Brain microvascular endothelial cell (primary cell): ENCODE measurements around the gene CXorf38.
A peak's percentile ranks its signal among the peaks of the same experiment; 100 is the strongest.

Source experiments
- DNase-seq: peaks from one replicate; pipeline ENCODE4 v3.0.0-alpha.2; 2020
- H3K27ac ChIP-seq: fragments of 250-450 bp; sonication (Bioruptor Pico); 2 replicates; pipeline ENCODE4 v1.5.1; 2020; ENCODE audit warnings: mild to moderate bottlenecking, moderate library complexity
- H3K27me3 ChIP-seq: fragments of 250-450 bp; sonication (Bioruptor Pico); replicated peaks from 2 replicates; pipeline ENCODE4 v1.5.1; 2020; ENCODE audit warnings: mild to moderate bottlenecking
- H3K36me3 ChIP-seq: fragments of 250-450 bp; sonication (Bioruptor Pico); replicated peaks from 2 replicates; pipeline ENCODE4 v1.5.1; 2020; ENCODE audit warnings: mild to moderate bottlenecking
- H3K4me3 ChIP-seq: 2 replicates; pipeline ENCODE4 v1.5.1; 2011; ENCODE audit warnings: low read depth, mild to moderate bottlenecking, control low read depth, low read length, moderate library complexity
- CTCF ChIP-seq: IDR thresholded peaks from 2 replicates; pipeline ENCODE4 v1.5.1; 2011; ENCODE audit warnings: low read depth, mild to moderate bottlenecking, moderate library complexity, low read length, control low read depth, inconsistent platforms; ENCODE audit errors: missing control alignments
- in situ Hi-C: cut with HindIII; loops from 2 replicates; pipeline ENCODE4 v1.10.0; 2017; ENCODE audit warnings: low sequenced_read_pairs, low pct_ligation_motif_present

The CXorf38 gene

GRCh38 chrX:40684092-40684491 is 36.7 kb upstream of the CXorf38 start:
- no peaks in the 10 kb centered on the region for H3K27me3 ChIP-seq
- peaks cover 5% of the 10 kb centered on the region for H3K36me3 ChIP-seq
- TF ChIP-seq CTCF = no peak
- H3K27ac ChIP-seq = no peak overlapping the region
- no peak for DNase-seq
- no peak overlapping the region for H3K4me3 ChIP-seq
- in situ Hi-C loops = no loop called here

GRCh38 chrX:40683245-40683644 is 35.9 kb upstream of the CXorf38 start:
- in situ Hi-C loops = no loop called here
- H3K4me3 ChIP-seq = no peak overlapping the region
- no peaks in the 10 kb centered on the region for H3K27me3 ChIP-seq
- no peak for TF ChIP-seq CTCF
- peaks cover 5% of the 10 kb centered on the region for H3K36me3 ChIP-seq
- DNase-seq = no peak
- no peak overlapping the region for H3K27ac ChIP-seq

- H3K36me3 ChIP-seq = peaks cover 28% of the 10 kb centered on the region
- no peak for TF ChIP-seq CTCF
- no peak for DNase-seq
- H3K4me3 ChIP-seq = no peak overlapping the region
- in situ Hi-C loops = no loop called here
- no peaks in the 10 kb centered on the region for H3K27me3 ChIP-seq
- no peak overlapping the region for H3K27ac ChIP-seq
Measured at GRCh38 chrX:40671126-40671525, 23.8 kb upstream of the CXorf38 start.

GRCh38 chrX:40663880-40664630 is 16.7 kb upstream of the CXorf38 start:
- H3K36me3 ChIP-seq = peaks cover 19% of the 10 kb centered on the region
- H3K27ac ChIP-seq = no peak overlapping the region
- in situ Hi-C loops = no loop called here
- peak; percentile 38 for DNase-seq
- TF ChIP-seq CTCF = peak; percentile 64
- H3K4me3 ChIP-seq = no peak overlapping the region
- H3K27me3 ChIP-seq = no peaks in the 10 kb centered on the region

- Histone ChIP-seq H3K36me3 (peaks cover 20% of the 10 kb centered on the region), H3K27me3 (no peaks in the 10 kb centered on the region), H3K4me3 (no peak overlapping the region), H3K27ac (no peak overlapping the region)
- TF ChIP-seq CTCF = no peak
- in situ Hi-C loops = no loop called here
- no peak for DNase-seq
Measured at GRCh38 chrX:40663078-40663740, 15.8 kb upstream of the CXorf38 start.

GRCh38 chrX:40661489-40661888 is 14.1 kb upstream of the CXorf38 start:
- in situ Hi-C loops = no loop called here

More at GRCh38 chrX:40661489-40661888, 14.1 kb upstream of the CXorf38 start:
- H3K27ac ChIP-seq = no peak overlapping the region
- no peak overlapping the region for H3K4me3 ChIP-seq
- H3K27me3 ChIP-seq = no peaks in the 10 kb centered on the region
- TF ChIP-seq CTCF = no peak
- peaks cover 16% of the 10 kb centered on the region for H3K36me3 ChIP-seq
- DNase-seq = no peak
